ENCODE data around the gene CFAP119. TPM values are rescaled to one million over a fixed set of nuclear protein-coding genes. Genes with fewer than 3 reads are reported as not detected.

Gene CFAP119
- total RNA-seq, 1 donor from 2014 or later = 8.2 TPM

GRCh38 chr16:30724641-30725417 lies 37.0 kb downstream of the CFAP119 start:
- no peak for DNase-seq (ENCODE audit: low read depth)
- TF ChIP-seq, protein P1, sequence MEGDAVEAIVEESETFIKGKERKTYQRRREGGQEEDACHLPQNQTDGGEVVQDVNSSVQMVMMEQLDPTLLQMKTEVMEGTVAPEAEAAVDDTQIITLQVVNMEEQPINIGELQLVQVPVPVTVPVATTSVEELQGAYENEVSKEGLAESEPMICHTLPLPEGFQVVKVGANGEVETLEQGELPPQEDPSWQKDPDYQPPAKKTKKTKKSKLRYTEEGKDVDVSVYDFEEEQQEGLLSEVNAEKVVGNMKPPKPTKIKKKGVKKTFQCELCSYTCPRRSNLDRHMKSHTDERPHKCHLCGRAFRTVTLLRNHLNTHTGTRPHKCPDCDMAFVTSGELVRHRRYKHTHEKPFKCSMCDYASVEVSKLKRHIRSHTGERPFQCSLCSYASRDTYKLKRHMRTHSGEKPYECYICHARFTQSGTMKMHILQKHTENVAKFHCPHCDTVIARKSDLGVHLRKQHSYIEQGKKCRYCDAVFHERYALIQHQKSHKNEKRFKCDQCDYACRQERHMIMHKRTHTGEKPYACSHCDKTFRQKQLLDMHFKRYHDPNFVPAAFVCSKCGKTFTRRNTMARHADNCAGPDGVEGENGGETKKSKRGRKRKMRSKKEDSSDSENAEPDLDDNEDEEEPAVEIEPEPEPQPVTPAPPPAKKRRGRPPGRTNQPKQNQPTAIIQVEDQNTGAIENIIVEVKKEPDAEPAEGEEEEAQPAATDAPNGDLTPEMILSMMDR (conservative IDR thresholded peaks at IDR 0.05; ENCODE audit: low read depth, low read length) = no peak
- H3K4me3 ChIP-seq (ENCODE audit: low read depth, low read length) = no peak overlapping the region

DNA sequence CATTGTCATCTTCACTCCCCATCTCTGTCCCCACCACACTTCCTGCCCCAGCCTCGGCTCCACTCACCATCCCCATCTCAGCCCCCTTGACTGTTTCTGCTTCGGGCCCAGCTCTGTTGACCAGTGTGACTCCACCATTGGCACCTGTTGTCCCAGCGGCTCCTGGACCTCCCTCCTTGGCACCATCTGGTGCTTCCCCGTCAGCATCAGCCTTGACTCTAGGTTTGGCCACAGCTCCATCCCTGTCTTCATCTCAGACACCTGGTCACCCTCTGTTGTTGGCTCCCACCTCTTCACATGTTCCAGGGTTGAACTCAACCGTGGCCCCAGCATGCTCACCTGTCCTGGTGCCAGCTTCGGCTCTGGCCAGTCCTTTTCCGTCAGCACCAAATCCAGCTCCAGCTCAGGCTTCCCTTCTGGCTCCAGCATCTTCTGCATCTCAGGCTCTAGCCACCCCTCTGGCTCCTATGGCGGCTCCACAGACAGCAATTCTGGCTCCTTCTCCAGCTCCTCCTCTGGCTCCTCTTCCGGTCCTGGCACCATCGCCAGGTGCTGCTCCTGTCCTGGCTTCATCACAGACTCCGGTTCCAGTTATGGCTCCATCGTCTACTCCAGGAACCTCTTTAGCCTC lies 38.0 kb downstream of the CFAP119 start:
- no peak for DNase-seq (ENCODE audit: low read depth)
- H3K4me3 ChIP-seq (ENCODE audit: low read depth, low read length) = no peak overlapping the region
- TF ChIP-seq, protein P1 (conservative IDR thresholded peaks at IDR 0.05; ENCODE audit: low read depth, low read length) = no peak

GRCh38 chr16:30722916-30723315 lies 38.9 kb downstream of the CFAP119 start:
- H3K4me3 ChIP-seq (ENCODE audit: low read depth, low read length) = no peak overlapping the region
- TF ChIP-seq, protein P1 (conservative IDR thresholded peaks at IDR 0.05; ENCODE audit: low read depth, low read length) = no peak
- no peak for DNase-seq (ENCODE audit: low read depth)

DNA sequence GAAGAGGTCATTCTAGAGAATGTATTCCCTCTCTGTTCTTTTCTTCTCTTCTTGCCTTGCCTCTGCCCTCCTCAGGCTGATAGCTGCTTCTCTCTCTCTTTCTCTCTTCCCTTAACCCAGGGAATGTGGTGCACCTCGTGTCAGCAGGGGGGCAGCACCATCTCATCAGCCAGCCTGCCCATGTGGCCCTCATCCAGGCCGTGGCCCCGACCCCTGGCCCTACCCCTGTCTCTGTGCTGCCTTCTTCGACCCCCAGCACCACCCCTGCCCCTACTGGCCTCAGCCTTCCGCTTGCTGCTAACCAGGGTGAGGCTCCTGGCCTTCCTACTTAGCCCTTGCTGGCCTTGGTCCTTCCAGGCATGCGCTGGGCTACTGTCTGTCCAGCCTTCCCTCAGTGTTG lies 39.4 kb downstream of the CFAP119 start:
- no peak overlapping the region for H3K4me3 ChIP-seq (ENCODE audit: low read depth, low read length)
- DNase-seq (ENCODE audit: low read depth) = no peak
- TF ChIP-seq, protein P1 (conservative IDR thresholded peaks at IDR 0.05; ENCODE audit: low read depth, low read length) = peak; percentile 22

- no peak overlapping the region for H3K4me3 ChIP-seq (ENCODE audit: low read depth, low read length)
- TF ChIP-seq, protein P1 (conservative IDR thresholded peaks at IDR 0.05; ENCODE audit: low read depth, low read length) = no peak
These were observed 40.3 kb downstream of the CFAP119 start for GRCh38 chr16:30721606-30722005.

DNA sequence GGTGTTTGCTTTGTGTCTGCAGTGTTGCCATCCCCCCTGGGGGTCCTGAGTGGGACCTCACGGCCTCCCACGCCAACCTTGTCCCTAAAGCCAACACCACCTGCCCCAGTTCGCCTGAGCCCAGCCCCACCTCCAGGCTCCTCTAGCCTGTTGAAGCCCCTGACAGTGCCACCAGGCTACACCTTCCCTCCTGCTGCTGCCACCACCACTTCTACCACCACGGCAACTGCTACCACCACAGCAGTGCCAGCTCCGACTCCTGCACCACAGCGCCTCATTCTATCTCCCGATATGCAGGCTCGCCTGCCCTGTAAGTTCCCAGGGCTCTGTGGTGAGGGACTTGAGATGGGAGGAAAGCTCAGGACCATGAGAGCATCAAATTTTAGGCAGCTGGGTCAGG lies 40.7 kb downstream of the CFAP119 start:
- no peak for DNase-seq (ENCODE audit: low read depth)
- no peak overlapping the region for H3K4me3 ChIP-seq (ENCODE audit: low read depth, low read length)
- TF ChIP-seq, protein P1 (conservative IDR thresholded peaks at IDR 0.05; ENCODE audit: low read depth, low read length) = no peak

More at GRCh38 chr16:30721606-30722005, 40.3 kb downstream of the CFAP119 start:
- no peak for DNase-seq (ENCODE audit: low read depth)

Measured in epithelial cell of proximal tubule (primary cell).